Testis (tissue), 3 donors: ENCODE data around the gene CLIP1. TPM values are rescaled to one million over a fixed set of nuclear protein-coding genes. Genes with fewer than 3 reads are reported as not detected.

ENCODE experiments used
- DNase-seq: peaks from one replicate; pipeline ENCODE4 v3.0.0-alpha.2; 2019
- H3K27ac ChIP-seq, 2 donors: fragments of 200-600 bp; sonication (generic); one replicate each; pipeline ENCODE4 v1.5.1; 2019
- H3K27me3 ChIP-seq: fragments of 200-600 bp; sonication (generic); one replicate; pipeline ENCODE4 v1.5.1; 2019
- H3K36me3 ChIP-seq: fragments of 200-600 bp; sonication (generic); one replicate; pipeline ENCODE4 v1.5.1; 2017; ENCODE audit warnings: low read depth; ENCODE audit errors: missing control alignments
- H3K4me1 ChIP-seq: fragments of 200-600 bp; sonication (generic); one replicate; pipeline ENCODE4 v1.5.1; 2019
- H3K4me3 ChIP-seq, 2 donors: fragments of 200-600 bp; sonication (generic); one replicate each; pipeline ENCODE4 v1.5.1; 2017 to 2019
- H3K9me3 ChIP-seq: fragments of 200-600 bp; sonication (generic); one replicate; pipeline ENCODE4 v1.5.1; 2017
- CTCF ChIP-seq, 3 experiments: fragments of 450-650 bp in 2 of 3; fragments of 200-600 bp in 1 of 3; sonication (generic) in 1 of 3; IDR thresholded peaks; one replicate each; pipeline ENCODE4 v1.5.1; 2016 to 2019; ENCODE audit warnings: antibody characterized with exemption in 3 of 3, mild to moderate bottlenecking in 2 of 3, moderate library complexity in 1 of 3
- POLR2A ChIP-seq: fragments of 450-650 bp; IDR thresholded peaks from one replicate; pipeline ENCODE4 v1.6.1; 2017; ENCODE audit warnings: antibody characterized with exemption, mild to moderate bottlenecking, moderate library complexity
- WGBS, 2 donors: methylation state at CpG; one replicate each; pipeline ENCODE4 v1.1.5; 2018; 5-methylcytosine and 5-hydroxymethylcytosine counted together
- intact Hi-C: fragments of 100-400 bp; cut with DNase I; formaldehyde crosslinking; loops from one replicate; pipeline ENCODE4 v1.15.1; 2023; ENCODE audit warnings: low total_unique reads
- polyA plus RNA-seq: library from polyadenylated mRNA; stranded (reverse); fragments of 350-450 nt; fragmentation: Illumina TruSeq; extraction: RNeasy Lipid Tissue Mini Kit (QIAGEN cat#74804); gene quantifications from one replicate; pipeline ENCODE4 v1.2.3, GENCODE V29; 2014; ENCODE audit warnings: low read depth, low replicate concordance; ENCODE audit not compliant: insufficient read depth
- total RNA-seq, 2 donors: library from RNA; depleted of rRNA; stranded (reverse); fragments of >200 nt; gene quantifications; one replicate each; pipeline ENCODE4 v1.2.3, GENCODE V29; 2016

CLIP1 gene
- total and polyA plus RNA-seq, 3 donors from 2014 or later, result 25.1 to 66.5 (median 51.9) TPM

GRCh38 chr12:122413516-122414404 is 8.7 kb downstream of the CLIP1 start:
- TF ChIP-seq CTCF (IDR thresholded peaks at IDR 0.05) (no peak), POLR2A (no peak)
- WGBS, 2 donors, result 76 to 85% methylated on average over 5 of the region's 5 CpGs
- H3K9me3 ChIP-seq, result no peaks in the 10 kb centered on the region

GRCh38 chr12:122412851-122413433 is 9.5 kb downstream of the CLIP1 start:
- WGBS, 2 donors, result 40 to 48% methylated on average over 4 of the region's 4 CpGs
- Histone ChIP-seq H3K4me3 (no peak overlapping the region), H3K36me3 (no peaks in the 10 kb centered on the region), H3K27ac (peak overlapping the region in 1 of 2 donors; percentile 44), H3K27me3 (no peaks in the 10 kb centered on the region), H3K4me1 (peaks cover 5% of the 10 kb centered on the region), H3K9me3 (no peaks in the 10 kb centered on the region)
- no peak for DNase-seq
- intact Hi-C loops, result no loop called here
- no peak for TF ChIP-seq CTCF (IDR thresholded peaks at IDR 0.05)
- TF ChIP-seq POLR2A, result no peak

More at GRCh38 chr12:122413516-122414404, 8.7 kb downstream of the CLIP1 start:
- intact Hi-C loops, result no loop called here
- Histone ChIP-seq H3K36me3 (no peaks in the 10 kb centered on the region), H3K4me3 (no peak overlapping the region), H3K4me1 (peaks cover 5% of the 10 kb centered on the region), H3K27me3 (no peaks in the 10 kb centered on the region), H3K27ac (peak overlapping the region in 1 of 2 donors; percentile 44)
- DNase-seq, result no peak

- Histone ChIP-seq H3K4me3 (no peak overlapping the region), H3K27ac (no peak overlapping the region), H3K36me3 (no peaks in the 10 kb centered on the region), H3K27me3 (no peaks in the 10 kb centered on the region), H3K4me1 (peaks cover 11% of the 10 kb centered on the region), H3K9me3 (no peaks in the 10 kb centered on the region)
- DNase-seq, result no peak
- TF ChIP-seq POLR2A (no peak), CTCF (IDR thresholded peaks at IDR 0.05) (no peak)
- intact Hi-C loops, result no loop called here
- WGBS, 2 donors, result 74 to 85% methylated on average over 3 of the region's 3 CpGs
Measured at GRCh38 chr12:122411537-122411936, 10.9 kb downstream of the CLIP1 start.

- no peak for TF ChIP-seq CTCF (IDR thresholded peaks at IDR 0.05)
- TF ChIP-seq POLR2A, result no peak
- H3K27me3 ChIP-seq, result no peaks in the 10 kb centered on the region
- H3K4me1 ChIP-seq, result peaks cover 5% of the 10 kb centered on the region
- no peak overlapping the region for H3K4me3 ChIP-seq
- DNase-seq, result no peak
- H3K27ac ChIP-seq, result no peak overlapping the region
- H3K9me3 ChIP-seq, result no peaks in the 10 kb centered on the region
- intact Hi-C loops, result no loop called here
- no peaks in the 10 kb centered on the region for H3K36me3 ChIP-seq
- WGBS, 2 donors, result 89 to 100% methylated on average over 3 of the region's 3 CpGs
Measured at GRCh38 chr12:122407208-122407607, 15.3 kb downstream of the CLIP1 start.
